Myocyte (in vitro differentiated cells): Measurements from ENCODE around the gene TAF4. TPM values are rescaled to one million over a fixed set of nuclear protein-coding genes. Genes with fewer than 3 reads are reported as not detected.

Experiments
- DNase-seq: peaks from one replicate; pipeline ENCODE4 v3.0.0-alpha.2; 2012; ENCODE audit warnings: low read depth
- total RNA-seq: library from RNA; depleted of rRNA; stranded (reverse); fragments of >200 nt; gene quantifications from 2 replicates; pipeline ENCODE4 v1.2.3, GENCODE V29; 2014

The TAF4 gene
- total RNA-seq, 1 donor from 2014 or later = 6.4 TPM

- no peak for DNase-seq
Observed at GRCh38 chr20:62044631-62045030, 21.1 kb downstream of the TAF4 start.

GRCh38 chr20:62043131-62043914 lies 22.4 kb downstream of the TAF4 start:
- DNase-seq = no peak

DNA sequence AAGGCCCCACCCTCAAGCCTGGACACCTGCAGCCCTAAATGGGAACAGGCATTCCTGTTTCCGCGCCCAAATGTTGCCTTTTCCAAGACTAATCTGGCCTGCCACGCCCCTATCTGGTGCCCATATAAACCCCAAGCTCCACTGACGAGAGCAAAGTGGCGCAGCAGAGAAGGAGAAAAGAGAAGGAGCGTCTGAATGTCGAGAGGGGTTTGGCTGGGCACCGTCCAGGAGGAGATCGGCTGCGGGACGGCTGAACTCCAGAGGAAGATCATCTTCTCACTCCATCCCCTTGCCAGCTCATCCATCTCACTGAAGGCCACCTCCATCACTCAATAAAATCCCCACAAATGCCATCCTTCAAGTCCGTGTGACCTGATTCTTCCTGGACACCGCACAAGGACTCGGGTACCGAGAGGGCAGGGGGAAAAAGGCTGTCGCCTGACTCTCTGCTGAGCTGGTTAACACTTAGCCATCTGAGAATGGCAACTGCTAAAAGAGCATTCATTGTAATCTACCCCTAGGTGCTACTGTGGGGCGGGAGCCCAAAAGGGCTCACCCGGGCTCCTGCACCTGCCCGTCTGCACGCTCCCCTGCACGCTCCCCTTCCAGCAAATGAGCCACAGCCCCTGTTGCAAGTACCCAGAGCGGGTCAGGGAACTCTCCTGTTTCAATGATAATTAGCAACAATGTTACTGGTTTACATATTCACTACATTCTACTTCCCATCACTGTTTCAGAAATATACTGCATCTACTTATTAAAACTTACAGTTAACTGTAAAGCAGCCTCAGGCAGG lies 23.5 kb downstream of the TAF4 start:
- no peak for DNase-seq

DNA sequence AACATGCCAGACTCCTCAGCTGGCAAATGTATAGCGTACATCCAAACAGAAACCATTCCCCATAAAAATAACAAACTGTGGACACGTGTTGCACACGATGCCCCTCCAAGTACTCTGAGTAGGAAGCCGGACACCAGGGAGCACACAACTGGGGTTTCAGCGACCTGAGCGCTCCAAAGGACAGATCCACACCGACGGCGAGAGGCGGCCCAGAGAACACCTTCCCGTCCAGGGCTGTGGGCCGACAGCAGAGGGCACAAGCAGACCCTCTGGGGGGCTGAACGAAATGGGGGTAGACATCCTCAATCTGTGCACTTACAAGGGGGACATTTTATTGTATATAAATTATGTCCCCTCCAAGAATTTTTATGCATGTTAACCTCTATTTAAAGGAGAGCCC lies 24.7 kb downstream of the TAF4 start:
- DNase-seq = no peak

DNA sequence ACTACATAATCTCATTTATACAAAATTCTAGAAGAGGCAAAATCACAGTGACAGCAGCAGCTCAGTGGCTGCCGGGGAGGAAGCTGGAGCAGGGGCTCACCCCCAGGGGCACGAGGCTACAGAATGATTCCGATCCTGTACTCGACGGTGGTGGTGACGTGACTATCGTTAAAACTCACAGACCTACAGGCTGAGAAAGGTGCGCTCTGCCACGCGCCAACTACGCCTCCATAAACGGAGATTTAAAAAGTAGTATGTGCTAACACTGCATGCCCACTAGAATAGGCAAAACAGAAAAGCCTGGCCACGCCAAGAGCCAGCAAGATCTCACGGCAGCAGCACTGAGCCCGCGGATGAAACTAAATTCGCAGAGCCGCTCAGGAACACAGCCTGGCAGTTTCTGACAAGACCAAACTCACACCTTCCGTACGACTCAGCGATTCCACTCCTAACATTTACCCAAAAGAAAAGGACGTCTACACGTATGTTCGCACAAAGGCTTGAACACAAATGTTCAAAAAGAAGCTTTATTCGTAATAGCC lies 25.2 kb downstream of the TAF4 start:
- no peak for DNase-seq

- no peak for DNase-seq
Observed at GRCh38 chr20:62039738-62040137, 25.9 kb downstream of the TAF4 start.

- no peak for DNase-seq
Observed at GRCh38 chr20:62032609-62033368, 32.9 kb downstream of the TAF4 start.

DNA sequence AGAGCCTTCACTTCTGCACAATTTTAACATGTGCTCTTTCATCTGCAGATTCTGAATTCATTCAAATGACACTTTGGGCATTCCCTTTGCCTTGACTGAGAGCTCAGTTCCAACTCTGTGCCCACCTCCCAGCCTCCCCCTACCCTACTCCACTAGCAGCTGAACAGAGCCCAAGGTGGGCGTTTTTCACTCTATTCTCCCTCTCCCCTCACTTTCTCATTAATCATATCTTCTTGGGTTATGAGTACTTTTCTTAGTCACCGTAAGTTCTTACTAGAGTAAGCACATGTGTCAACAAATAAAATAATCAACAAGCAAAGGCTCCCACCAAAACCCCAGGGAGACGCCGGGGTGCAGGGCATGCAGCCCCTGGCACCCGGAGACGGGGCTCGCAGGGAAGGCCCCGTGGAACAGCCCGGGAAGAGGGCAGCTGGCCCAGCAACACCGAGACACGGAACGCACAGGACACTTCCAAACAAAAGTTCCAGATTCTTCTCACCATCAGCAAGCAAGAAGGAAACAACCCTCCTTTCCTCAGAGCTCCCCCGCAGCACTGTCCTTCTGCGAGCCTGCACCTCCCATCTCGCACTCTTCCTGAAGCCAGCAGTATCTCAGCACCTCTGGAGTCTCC lies 34.1 kb downstream of the TAF4 start:
- DNase-seq = no peak

GRCh38 chr20:62030834-62031434 lies 34.7 kb downstream of the TAF4 start:
- DNase-seq = no peak

- DNase-seq = no peak
Observed at GRCh38 chr20:62030357-62030756, 35.3 kb downstream of the TAF4 start.

DNA sequence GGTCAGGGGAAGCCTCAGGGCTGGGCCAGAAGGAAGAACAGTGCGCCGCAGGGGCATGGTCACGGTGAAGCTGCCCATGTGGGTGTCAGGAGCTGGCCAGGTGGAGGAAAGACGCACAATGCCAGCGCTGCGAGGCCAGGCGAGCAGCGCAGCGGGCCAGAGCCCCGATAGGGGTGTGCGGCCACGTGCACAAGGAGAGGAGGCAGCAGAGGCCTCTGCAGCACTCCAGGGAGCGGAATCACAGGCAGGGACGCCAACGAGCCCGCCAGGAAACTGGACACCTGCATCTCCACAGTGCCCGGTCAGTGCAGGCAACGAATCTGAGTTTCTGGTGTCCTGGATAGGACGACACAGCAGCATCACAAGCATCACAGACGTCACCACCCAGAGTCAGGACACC lies 35.7 kb downstream of the TAF4 start:
- no peak for DNase-seq

GRCh38 chr20:62029296-62029695 lies 36.4 kb downstream of the TAF4 start:
- DNase-seq = no peak

DNA sequence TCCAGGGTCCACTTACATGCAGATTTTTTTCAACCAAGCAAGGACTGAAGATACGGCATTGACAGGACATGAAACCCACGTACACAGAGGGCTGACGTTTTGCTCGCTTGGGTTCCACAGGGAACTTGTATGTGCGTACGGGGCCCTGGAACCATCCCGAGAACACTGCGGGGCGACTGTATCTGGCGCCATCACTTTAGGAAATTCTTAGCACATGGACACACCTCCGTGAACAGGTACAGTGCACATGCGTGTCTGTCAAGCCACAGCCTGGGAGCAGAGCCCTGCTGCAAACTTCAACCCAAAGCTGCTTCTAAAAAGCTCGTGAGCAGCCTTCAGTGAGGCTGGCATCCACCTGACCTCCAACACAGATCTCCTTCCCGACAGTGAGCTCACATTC lies 37.3 kb downstream of the TAF4 start:
- no peak for DNase-seq

GRCh38 chr20:62027698-62028321 lies 37.9 kb downstream of the TAF4 start:
- DNase-seq = no peak

GRCh38 chr20:62027116-62027515 lies 38.6 kb downstream of the TAF4 start:
- no peak for DNase-seq

DNA sequence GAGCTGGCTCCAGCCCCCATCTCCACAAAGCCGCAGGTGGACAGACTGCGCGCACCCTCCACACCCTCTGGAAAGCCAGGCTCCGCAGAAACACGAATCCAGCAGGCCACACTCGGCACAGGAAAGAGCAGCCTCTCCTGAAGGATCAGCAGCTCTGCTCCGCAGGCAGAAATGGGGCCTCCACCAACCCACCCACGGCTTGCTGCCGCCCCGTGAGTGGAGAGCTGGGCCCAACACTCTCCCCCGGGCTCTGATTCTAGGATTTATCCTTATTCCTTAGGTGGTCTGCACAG lies 39.2 kb downstream of the TAF4 start:
- DNase-seq = no peak

- DNase-seq = no peak
Observed at GRCh38 chr20:62025832-62026563, 39.7 kb downstream of the TAF4 start.

DNA sequence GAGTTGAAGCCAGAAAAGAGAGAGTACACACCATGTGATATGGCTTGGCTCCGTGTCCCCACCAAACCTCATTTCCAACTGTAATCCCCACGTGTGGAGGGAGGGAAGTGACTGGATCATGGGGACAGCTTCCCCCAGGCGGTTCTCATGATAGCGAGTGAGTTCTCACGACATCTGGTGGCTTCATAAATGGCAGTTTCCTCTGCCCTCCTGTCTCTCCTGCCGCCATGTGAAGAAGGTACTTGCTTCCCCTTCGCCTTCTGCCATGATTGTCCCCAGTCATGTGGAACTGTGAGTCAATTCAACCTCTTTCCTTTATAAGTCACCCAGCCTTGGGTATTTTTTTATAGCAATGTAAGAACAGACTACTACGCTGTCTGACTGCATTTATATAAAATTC lies 40.3 kb downstream of the TAF4 start:
- no peak for DNase-seq

DNA sequence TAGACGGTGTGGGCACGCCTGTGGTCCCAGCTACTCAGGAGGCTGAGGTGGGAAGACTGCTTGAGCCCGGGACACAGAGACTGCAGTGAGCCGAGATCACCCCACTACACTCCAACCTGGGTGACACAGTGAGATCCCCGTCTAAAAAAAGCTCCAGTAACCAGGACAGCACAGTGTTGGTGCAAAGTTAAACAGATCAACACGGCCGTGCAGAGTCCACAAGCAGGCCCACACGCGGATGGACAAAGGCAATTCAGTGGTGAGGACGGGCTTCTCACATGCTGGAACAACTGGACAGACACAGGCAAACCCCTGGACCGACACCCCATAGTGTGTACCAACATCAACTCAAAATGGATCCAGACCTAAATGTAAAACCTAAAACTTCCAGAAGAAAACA lies 41.7 kb downstream of the TAF4 start:
- no peak for DNase-seq
